Left lung (tissue), 10 donors: ENCODE measurements around the gene FSCN2. TPM values are rescaled to one million over a fixed set of nuclear protein-coding genes. Genes with fewer than 3 reads are reported as not detected.

ENCODE experiments used
- ATAC-seq: fragments of 200-7000 bp; cut with Tn5 transposase; one replicate; pipeline ENCODE4 v1.9.1; 2020; ENCODE audit warnings: moderate library complexity
- DNase-seq, 4 donors: peaks; one replicate each; pipeline ENCODE4 v3.0.0-alpha.2; 2013 to 2020
- H3K27ac ChIP-seq, 2 donors: fragments of 200-600 bp; sonication (generic) in 1 of 2; one replicate each; pipeline versions ENCODE4 v1.5.0 to v1.8.0; 2020 to 2021
- H3K27me3 ChIP-seq, 2 donors: fragments of 200-600 bp; sonication (generic) in 1 of 2; one replicate each; pipeline versions ENCODE4 v1.5.0 to v1.8.0; 2020 to 2021
- H3K36me3 ChIP-seq, 2 donors: fragments of 200-600 bp; sonication (generic) in 1 of 2; one replicate each; pipeline versions ENCODE4 v1.5.0 to v1.8.0; 2020 to 2021
- H3K4me1 ChIP-seq, 2 donors: fragments of 200-600 bp; one replicate each; pipeline ENCODE4 v1.8.0; 2021
- H3K4me3 ChIP-seq, 2 donors: fragments of 200-600 bp; sonication (generic) in 1 of 2; one replicate each; pipeline versions ENCODE4 v1.5.0 to v1.8.0; 2020 to 2021; ENCODE audit warnings: mild to moderate bottlenecking in 1 of 2
- H3K9me3 ChIP-seq, 2 donors: fragments of 200-600 bp; sonication (generic) in 1 of 2; one replicate each; pipeline versions ENCODE4 v1.5.0 to v1.8.0; 2020 to 2021
- CTCF ChIP-seq, 2 donors: fragments of 200-600 bp; sonication (generic) in 1 of 2; IDR thresholded peaks; one replicate each; pipeline versions ENCODE4 v1.5.0 to v1.8.0; 2021; ENCODE audit warnings: antibody characterized with exemption in 2 of 2
- intact Hi-C, 2 donors: fragments of 100-400 bp; cut with DNase I; formaldehyde crosslinking; loops; one replicate each; pipeline versions ENCODE4 v1.11.2 to v1.14.2; 2022
- polyA plus RNA-seq, 6 donors: library from polyadenylated mRNA; unstranded; fragments of 120-200 nt; gene quantifications; one replicate each; pipeline ENCODE4 v1.2.1, GENCODE V29; 2013; ENCODE audit not compliant: insufficient read length in 6 of 6
- total RNA-seq, 2 donors: library from RNA; stranded (reverse); fragmentation: NEBNext Ultra II Directional; extraction: Animal tissue kit (Norgen Biotek cat#: 25700); gene quantifications; one replicate each; pipeline ENCODE4 v1.2.1, GENCODE V29; 2021
- donor health status: DM: no; HTN: yes; CAD: no.
- donor health status: DM: no; HTN: no; CAD: no.

The FSCN2 gene
- total and polyA plus RNA-seq, 8 donors, result 0.92 to 3.4 (median 1.9) TPM

- H3K4me3 ChIP-seq, result peak overlapping the region; percentile 82 to 91
- H3K9me3 ChIP-seq, result no peaks in the 10 kb centered on the region
- peaks cover 15 to 56% of the 10 kb centered on the region in 2 donors for H3K4me1 ChIP-seq
- no peak for TF ChIP-seq CTCF (IDR thresholded peaks at IDR 0.05)
- intact Hi-C loops, result no loop called here
- peak in 1 of 4 donors; percentile 83 for DNase-seq
- peaks cover 0 to 13% of the 10 kb centered on the region in 2 donors for H3K27me3 ChIP-seq
- ATAC-seq, result no peak
- peaks cover 0 to 18% of the 10 kb centered on the region in 2 donors for H3K36me3 ChIP-seq
- peak overlapping the region; percentile 99 to 100 for H3K27ac ChIP-seq
Measured at GRCh38 chr17:81515530-81516041, 12.6 kb upstream of the FSCN2 start.

GRCh38 chr17:81516439-81516838 lies 11.7 kb upstream of the FSCN2 start:
- Histone ChIP-seq H3K4me3 (peak overlapping the region in 1 of 2 donors; percentile 91), H3K4me1 (peaks cover 15 to 56% of the 10 kb centered on the region in 2 donors), H3K27me3 (peaks cover 0 to 13% of the 10 kb centered on the region in 2 donors), H3K9me3 (no peaks in the 10 kb centered on the region), H3K27ac (peak overlapping the region; percentile 49 to 100), H3K36me3 (peaks cover 0 to 9% of the 10 kb centered on the region in 2 donors)
- ATAC-seq (no peak), DNase-seq (peak in 1 of 4 donors; percentile 68)
- no peak for TF ChIP-seq CTCF (IDR thresholded peaks at IDR 0.05)
- intact Hi-C loops, result no loop called here

GRCh38 chr17:81517009-81517338 lies 11.2 kb upstream of the FSCN2 start:
- Histone ChIP-seq H3K9me3 (no peaks in the 10 kb centered on the region), H3K27me3 (peaks cover 0 to 13% of the 10 kb centered on the region in 2 donors), H3K4me1 (peaks cover 15 to 56% of the 10 kb centered on the region in 2 donors), H3K4me3 (peak overlapping the region in 1 of 2 donors; percentile 91), H3K36me3 (peaks cover 0 to 4% of the 10 kb centered on the region in 2 donors), H3K27ac (peak overlapping the region in 1 of 2 donors; percentile 49)
- intact Hi-C loops, result no loop called here
- DNase-seq (no peak), ATAC-seq (no peak)
- TF ChIP-seq CTCF (IDR thresholded peaks at IDR 0.05), result no peak

- DNase-seq (peak in 1 of 4 donors; percentile 61), ATAC-seq (no peak)
- peaks cover 15 to 56% of the 10 kb centered on the region in 2 donors for H3K4me1 ChIP-seq
- intact Hi-C loops, result no loop called here
- TF ChIP-seq CTCF (IDR thresholded peaks at IDR 0.05), result no peak
- H3K9me3 ChIP-seq, result no peaks in the 10 kb centered on the region
- H3K27me3 ChIP-seq, result peaks cover 0 to 15% of the 10 kb centered on the region in 2 donors
- no peaks in the 10 kb centered on the region for H3K36me3 ChIP-seq
- peak overlapping the region in 1 of 2 donors; percentile 71 for H3K27ac ChIP-seq
- peak overlapping the region in 1 of 2 donors; percentile 91 for H3K4me3 ChIP-seq
Measured at GRCh38 chr17:81517339-81518112, 10.7 kb upstream of the FSCN2 start.

GRCh38 chr17:81518113-81518784 lies 9.9 kb upstream of the FSCN2 start:
- H3K4me3 ChIP-seq, result peak overlapping the region; percentile 41 to 52
- no peaks in the 10 kb centered on the region for H3K9me3 ChIP-seq
- intact Hi-C loops, result no loop called here
- ATAC-seq, result peak; percentile 13
- peaks cover 15 to 56% of the 10 kb centered on the region in 2 donors for H3K4me1 ChIP-seq
- H3K27me3 ChIP-seq, result peaks cover 0 to 22% of the 10 kb centered on the region in 2 donors
- H3K36me3 ChIP-seq, result no peaks in the 10 kb centered on the region
- DNase-seq, result peak in 1 of 4 donors; percentile 61
- H3K27ac ChIP-seq, result peak overlapping the region; percentile 44 to 71
- TF ChIP-seq CTCF (IDR thresholded peaks at IDR 0.05), result no peak
